Measurements from ENCODE around the gene SPTBN2. TPM values are rescaled to one million over a fixed set of nuclear protein-coding genes. Genes with fewer than 3 reads are reported as not detected.

The SPTBN2 gene
- 38.7 and 67.3 TPM in 2 replicates for total RNA-seq

DNA sequence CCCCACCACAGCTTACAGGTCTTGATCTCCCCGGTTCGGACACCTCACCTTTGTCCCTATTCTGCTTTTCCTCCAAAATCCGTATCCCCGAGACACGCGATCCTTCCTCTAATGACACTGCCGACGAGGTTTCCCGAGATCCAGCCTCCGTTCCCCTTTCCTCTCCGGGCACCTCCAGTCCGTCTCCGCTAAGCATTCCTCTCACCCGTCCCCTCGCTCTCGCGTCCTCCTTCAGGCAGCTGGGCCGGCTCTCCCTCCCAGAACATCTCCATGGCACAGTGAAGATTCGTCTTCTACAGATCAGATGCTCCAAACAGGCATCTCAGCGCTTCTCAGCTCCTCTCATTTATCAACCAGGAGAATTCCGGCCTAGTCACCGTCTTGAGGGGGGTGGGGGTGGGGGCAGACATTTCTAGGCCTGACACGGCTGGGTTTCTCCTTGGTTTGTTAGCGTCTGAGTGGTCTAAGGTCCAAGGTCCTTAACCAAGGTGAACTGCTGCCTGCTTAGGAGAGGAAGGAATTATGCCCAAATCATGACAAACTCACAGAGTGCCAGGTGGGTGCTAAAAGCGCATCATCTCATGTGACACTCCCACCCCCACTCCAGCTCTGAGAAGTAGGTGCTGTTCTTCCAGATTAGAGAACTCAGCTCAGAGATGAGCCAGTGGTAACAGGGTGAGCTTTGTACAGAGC, at the start of gene SPTBN2:
TSS of gene SPTBN2 (minus strand) at position 524 of the 693 bp plus-strand sequence. CDS start 7,976 bp downstream, outside the sequence.
- Histone ChIP-seq H3K27me3 (ENCODE audit: control insufficient read depth, insufficient read depth, low read length) (no peaks in the 10 kb centered on the region), H3K36me3 (ENCODE audit: control insufficient read depth, insufficient read depth, low read length) (peaks cover 3% of the 10 kb centered on the region), H3K4me3 (ENCODE audit: low read depth, low read length) (peak within 1 kb of the TSS; percentile 65)
- no peak for FAIRE-seq
- TF ChIP-seq, protein P1, sequence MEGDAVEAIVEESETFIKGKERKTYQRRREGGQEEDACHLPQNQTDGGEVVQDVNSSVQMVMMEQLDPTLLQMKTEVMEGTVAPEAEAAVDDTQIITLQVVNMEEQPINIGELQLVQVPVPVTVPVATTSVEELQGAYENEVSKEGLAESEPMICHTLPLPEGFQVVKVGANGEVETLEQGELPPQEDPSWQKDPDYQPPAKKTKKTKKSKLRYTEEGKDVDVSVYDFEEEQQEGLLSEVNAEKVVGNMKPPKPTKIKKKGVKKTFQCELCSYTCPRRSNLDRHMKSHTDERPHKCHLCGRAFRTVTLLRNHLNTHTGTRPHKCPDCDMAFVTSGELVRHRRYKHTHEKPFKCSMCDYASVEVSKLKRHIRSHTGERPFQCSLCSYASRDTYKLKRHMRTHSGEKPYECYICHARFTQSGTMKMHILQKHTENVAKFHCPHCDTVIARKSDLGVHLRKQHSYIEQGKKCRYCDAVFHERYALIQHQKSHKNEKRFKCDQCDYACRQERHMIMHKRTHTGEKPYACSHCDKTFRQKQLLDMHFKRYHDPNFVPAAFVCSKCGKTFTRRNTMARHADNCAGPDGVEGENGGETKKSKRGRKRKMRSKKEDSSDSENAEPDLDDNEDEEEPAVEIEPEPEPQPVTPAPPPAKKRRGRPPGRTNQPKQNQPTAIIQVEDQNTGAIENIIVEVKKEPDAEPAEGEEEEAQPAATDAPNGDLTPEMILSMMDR (IDR thresholded peaks at IDR 0.05; ENCODE audit: insufficient read depth, low read length, severe bottlenecking): no peak
- DNase-seq (ENCODE audit: low read depth): no peak

DNA sequence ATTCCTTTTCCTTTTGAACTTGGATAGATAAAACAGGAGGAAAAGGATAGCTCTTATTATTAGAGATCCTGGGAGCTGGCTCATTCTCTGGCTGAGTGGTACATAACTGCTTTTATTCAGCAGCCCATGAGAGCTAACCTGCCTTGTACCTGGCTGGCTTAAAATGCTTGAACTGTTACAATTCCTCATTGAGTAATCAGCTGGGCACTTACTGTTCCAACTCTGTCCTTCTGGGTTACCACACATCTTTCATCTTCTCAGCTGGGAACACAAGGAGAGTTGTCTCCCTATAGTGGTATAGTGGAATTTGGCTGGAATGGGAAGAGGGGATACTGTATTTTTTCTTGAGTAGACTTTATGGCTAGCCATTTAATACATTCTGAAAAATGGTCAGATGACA, 39.8 kb upstream of the SPTBN2 start:
- no peak for FAIRE-seq
- H3K27me3 ChIP-seq (ENCODE audit: control insufficient read depth, insufficient read depth, low read length): no peaks in the 10 kb centered on the region
- peak; percentile 63 for DNase-seq (ENCODE audit: low read depth)
- H3K36me3 ChIP-seq (ENCODE audit: control insufficient read depth, insufficient read depth, low read length): peaks cover 6% of the 10 kb centered on the region
- H3K4me3 ChIP-seq (ENCODE audit: low read depth, low read length): no peak overlapping the region
- TF ChIP-seq, protein P1 (IDR thresholded peaks at IDR 0.05; ENCODE audit: insufficient read depth, low read length, severe bottlenecking): no peak

DNA sequence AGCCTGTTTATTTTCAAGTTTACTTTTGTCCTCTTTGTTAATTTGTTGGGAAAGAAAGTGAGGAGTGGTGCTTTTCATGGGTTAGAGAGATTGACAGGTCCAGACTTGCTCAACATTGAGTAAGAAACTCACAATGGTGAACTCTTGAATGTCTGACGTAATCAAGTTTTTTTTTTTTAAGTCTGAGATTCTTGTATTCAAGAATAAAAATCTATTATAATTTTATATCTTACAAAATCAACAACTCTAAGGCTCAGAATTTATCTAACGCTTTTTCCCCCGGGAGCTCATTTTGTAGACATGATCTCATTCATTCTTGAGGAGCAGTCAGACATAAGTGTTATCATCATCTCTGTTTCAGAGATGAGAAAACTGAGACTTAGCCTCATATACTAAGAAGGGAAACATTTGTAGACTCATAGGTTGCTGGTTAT, 39.1 kb upstream of the SPTBN2 start:
- FAIRE-seq: no peak
- TF ChIP-seq, protein P1 (IDR thresholded peaks at IDR 0.05; ENCODE audit: insufficient read depth, low read length, severe bottlenecking): no peak
- Histone ChIP-seq H3K36me3 (ENCODE audit: control insufficient read depth, insufficient read depth, low read length) (peaks cover 7% of the 10 kb centered on the region), H3K4me3 (ENCODE audit: low read depth, low read length) (no peak overlapping the region), H3K27me3 (ENCODE audit: control insufficient read depth, insufficient read depth, low read length) (no peaks in the 10 kb centered on the region)
- peak; percentile 97 for DNase-seq (ENCODE audit: low read depth)

DNA sequence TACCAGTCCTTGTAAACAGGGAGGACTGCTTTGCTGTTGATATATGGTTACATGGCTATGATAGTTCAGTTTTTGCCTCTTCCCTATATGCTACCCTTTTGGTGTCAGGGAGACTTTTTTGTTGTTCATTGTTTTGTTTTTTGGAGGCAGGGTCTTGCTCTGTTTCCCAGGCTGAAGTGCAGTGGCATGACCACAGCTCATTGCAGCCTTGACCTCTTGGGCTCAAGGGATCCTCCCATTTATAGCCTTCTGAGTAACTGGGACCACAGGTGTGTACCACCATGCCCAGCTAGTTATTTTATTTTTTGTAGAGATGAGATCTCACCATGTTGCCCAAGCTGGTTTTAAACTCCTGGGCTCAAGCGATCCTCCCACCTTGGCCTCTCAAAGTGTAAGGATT, 38.6 kb upstream of the SPTBN2 start:
- TF ChIP-seq, protein P1 (IDR thresholded peaks at IDR 0.05; ENCODE audit: insufficient read depth, low read length, severe bottlenecking): no peak
- Histone ChIP-seq H3K27me3 (ENCODE audit: control insufficient read depth, insufficient read depth, low read length) (no peaks in the 10 kb centered on the region), H3K36me3 (ENCODE audit: control insufficient read depth, insufficient read depth, low read length) (peaks cover 6% of the 10 kb centered on the region), H3K4me3 (ENCODE audit: low read depth, low read length) (no peak overlapping the region)
- DNase-seq (ENCODE audit: low read depth): peak; percentile 5
- no peak for FAIRE-seq

DNA sequence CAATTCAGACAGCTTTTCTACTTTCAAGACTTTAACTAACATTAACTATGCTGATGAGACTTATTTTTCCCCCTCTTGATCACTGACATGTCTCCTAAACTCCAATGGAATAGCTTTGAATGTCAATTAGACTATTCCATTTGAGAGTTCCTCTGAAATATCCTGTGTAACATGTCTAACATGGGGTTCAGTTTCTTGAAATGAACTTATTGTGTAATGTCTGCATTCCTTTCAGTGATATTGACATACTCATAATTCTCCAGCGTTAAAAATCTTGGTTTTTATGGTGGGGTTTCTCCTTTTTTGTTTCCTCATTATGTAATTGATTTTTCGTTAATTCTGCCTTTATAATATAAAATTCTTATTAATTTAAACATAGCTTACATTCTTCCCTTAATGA, 37.7 kb upstream of the SPTBN2 start:
- peaks cover 8% of the 10 kb centered on the region for H3K36me3 ChIP-seq (ENCODE audit: control insufficient read depth, insufficient read depth, low read length)
- H3K27me3 ChIP-seq (ENCODE audit: control insufficient read depth, insufficient read depth, low read length): no peaks in the 10 kb centered on the region
- H3K4me3 ChIP-seq (ENCODE audit: low read depth, low read length): no peak overlapping the region
- FAIRE-seq: no peak
- TF ChIP-seq, protein P1 (IDR thresholded peaks at IDR 0.05; ENCODE audit: insufficient read depth, low read length, severe bottlenecking): no peak
- DNase-seq (ENCODE audit: low read depth): peak; percentile 37

DNA sequence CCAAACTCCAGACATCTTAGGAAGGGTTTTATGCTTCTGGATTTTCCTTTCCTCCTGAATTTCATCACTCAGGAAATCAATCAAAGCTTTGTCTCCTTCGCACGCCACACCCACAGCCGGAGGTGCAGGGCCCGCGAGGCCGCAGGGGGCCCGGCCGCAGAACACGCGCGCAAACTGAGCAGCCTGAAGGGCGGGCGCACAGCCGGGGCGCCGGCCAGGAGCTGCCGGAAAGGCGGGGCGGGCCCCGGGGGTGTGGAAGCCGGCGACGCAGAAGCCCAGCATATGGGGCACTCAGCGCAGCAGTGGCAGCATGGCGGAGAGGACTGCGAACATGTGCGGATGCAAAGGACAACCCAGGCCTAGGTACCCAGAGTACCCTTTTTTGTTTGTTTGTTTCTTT, 33.1 kb upstream of the SPTBN2 start:
- no peak overlapping the region for H3K4me3 ChIP-seq (ENCODE audit: low read depth, low read length)
- H3K36me3 ChIP-seq (ENCODE audit: control insufficient read depth, insufficient read depth, low read length): peaks cover 7% of the 10 kb centered on the region
- FAIRE-seq (no peak), DNase-seq (ENCODE audit: low read depth) (no peak)
- TF ChIP-seq, protein P1 (IDR thresholded peaks at IDR 0.05; ENCODE audit: insufficient read depth, low read length, severe bottlenecking): no peak
- H3K27me3 ChIP-seq (ENCODE audit: control insufficient read depth, insufficient read depth, low read length): no peaks in the 10 kb centered on the region

All from bronchial epithelial cell (primary cell).